HG03175 (cell line): ENCODE data around the gene MYO1G.
"Not testable (repeated sequence)": the region's sequence is repeated elsewhere in the genome, so short reads cannot be mapped to it uniquely, and the experiment has no call there.

Experiments
- ATAC-seq: cut with Tn5 transposase; IDR thresholded peaks from one replicate; pipeline ENCODE4 v1.9.1; 2021; ENCODE audit warnings: mild to moderate bottlenecking, moderate library complexity; ENCODE audit not compliant: unreplicated experiment

Gene MYO1G

GRCh38 chr7:44978511-44979366, at the start of gene MYO1G:
MYO1G (minus strand) TSS chr7:44979015; CDS start chr7:44978961, 54 bp downstream.
- peak; percentile 70 for ATAC-seq

- ATAC-seq: no peak
Observed at GRCh38 chr7:45028138-45028919, 49.5 kb upstream of the MYO1G start.

DNA sequence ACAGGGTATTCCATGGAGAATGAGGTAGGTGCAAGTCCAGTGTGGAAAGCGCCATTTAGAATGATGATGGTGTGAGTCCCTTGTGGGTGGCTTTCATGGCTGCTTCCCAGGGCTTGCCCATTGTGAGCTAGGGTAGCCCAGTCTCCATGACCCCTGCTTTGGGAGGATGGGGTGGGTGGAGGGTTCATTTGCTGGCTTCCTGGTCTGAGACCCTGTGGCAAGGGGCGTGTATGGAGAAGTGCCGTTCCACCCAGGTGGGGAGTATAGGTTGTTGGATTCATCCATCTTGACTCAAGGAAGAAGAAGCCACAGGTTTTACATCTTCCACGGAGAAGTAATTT, 48.9 kb upstream of the MYO1G start:
- no peak for ATAC-seq

- no peak for ATAC-seq
Observed at GRCh38 chr7:45026984-45027773, 48.4 kb upstream of the MYO1G start.

- ATAC-seq: no peak
Observed at GRCh38 chr7:45026013-45026412, 47.2 kb upstream of the MYO1G start.

GRCh38 chr7:45025473-45025872, 46.7 kb upstream of the MYO1G start:
- ATAC-seq: not testable (repeated sequence)

- ATAC-seq: no peak
Observed at GRCh38 chr7:45024126-45024744, 45.4 kb upstream of the MYO1G start.

GRCh38 chr7:45021604-45022296, 42.9 kb upstream of the MYO1G start:
- ATAC-seq: peak; percentile 74

DNA sequence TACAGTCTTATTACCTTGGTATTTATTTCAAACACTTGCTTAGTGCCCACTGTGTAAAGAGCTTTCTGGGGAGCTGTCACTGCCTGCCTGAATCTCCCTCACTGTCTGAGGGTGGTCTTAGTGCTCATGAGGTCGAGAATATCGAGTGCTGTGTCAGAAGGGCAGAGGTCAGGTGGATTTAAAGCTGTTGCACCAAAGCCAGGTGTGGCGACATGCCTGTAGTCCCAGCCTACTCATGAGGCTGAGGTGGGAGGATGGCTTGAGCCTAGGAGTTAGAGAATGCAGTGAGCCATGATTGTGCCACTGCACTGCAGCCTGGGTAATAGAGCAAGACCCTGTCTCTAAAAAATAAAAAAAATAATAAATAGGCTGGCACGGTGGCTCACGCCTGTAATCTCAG, 42.1 kb upstream of the MYO1G start:
- ATAC-seq: no peak

DNA sequence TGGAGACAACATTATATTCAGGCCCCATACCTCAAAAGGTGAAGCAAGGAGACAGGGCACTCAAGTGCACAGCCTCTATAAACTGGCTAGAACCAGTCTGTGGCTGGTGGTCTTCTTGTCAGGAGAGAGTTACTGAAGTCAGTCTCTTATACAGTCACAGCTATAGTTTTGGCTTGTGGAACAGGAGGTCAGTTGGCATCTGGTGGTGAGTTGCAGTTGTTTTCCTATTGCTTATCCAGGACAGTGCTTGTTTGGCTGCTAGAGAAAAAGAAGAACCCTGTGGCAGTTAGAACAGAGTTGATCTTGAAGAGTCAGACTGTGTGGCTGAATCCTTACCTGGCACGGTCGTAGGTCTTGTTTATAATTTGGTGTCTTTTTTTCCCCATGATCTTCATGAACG, 38.4 kb upstream of the MYO1G start:
- no peak for ATAC-seq

DNA sequence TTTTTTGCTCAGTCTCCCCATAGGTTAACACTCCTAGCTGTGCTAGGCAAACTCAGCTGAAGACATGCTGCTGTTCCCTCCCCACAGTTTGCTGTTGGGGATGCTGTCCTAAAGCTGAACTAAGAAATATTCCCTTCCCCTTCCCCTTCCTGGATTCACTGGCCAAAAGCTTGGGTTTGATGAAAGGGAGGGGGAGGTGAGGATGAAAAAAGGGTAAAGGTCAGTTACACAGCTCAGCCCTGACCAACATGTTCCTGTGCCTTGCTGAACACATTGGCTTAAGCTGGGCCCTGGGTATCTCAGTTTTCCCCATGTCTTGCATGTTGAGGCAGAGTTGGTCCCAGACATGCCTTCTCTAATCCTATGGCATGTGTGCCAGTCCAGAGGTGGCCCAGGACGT, 36.5 kb upstream of the MYO1G start:
- no peak for ATAC-seq

GRCh38 chr7:45013465-45013967, 34.7 kb upstream of the MYO1G start:
- ATAC-seq: no peak

DNA sequence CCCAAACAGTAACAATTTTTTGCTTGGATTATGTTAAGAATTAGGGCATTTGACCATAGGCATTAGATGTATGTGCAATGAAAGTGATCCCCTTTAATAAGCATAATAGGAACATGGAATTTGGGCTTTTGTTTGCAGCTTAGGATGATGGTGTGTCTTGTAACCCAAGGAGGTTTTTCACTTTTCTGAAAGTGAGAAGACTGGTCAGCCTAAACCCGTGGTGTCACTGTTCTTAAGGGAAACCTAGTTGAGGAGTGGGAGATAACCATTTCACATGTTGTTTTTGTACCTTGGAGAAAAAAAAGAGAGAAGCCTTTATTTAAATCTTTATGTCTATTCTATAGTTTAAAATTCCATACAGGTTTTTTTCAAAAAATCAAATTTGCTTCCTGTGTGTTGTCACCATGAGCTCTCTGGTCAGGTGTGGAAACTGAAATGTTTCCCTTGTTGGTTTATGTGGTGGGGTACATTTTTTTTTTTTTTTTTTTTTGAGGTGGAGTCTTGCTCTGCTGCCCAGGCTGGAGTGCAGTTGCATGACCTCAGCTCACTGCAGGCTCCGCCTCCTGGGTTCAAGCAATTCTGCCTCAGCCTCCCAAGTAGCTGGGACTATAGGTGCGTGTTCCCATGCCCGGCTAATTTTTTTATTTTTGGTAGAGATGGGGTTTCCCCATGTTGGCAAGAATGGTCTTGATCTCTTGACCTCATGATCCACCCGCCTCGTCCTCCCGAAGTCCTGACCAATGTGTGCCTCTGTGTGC, 28.9 kb upstream of the MYO1G start:
- ATAC-seq: peak; percentile 79

DNA sequence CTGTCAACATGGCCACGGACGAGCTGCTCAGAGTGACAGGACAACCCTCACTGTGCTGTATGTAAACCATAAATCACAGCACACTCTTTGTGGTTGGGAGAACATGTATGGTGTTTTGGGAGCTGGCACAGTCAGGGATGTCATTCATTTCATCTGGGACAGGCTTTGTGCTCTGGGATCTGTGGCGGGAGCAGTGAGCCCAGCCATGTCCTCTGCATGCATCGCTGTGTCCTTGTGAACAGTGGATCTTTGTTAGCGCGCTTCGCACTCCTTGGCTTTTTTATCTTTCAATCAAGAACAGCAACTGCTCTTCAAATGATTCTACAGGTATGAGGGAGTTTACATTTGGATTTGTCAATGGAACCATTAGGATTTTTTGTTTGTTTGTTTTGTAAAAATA, 28.3 kb upstream of the MYO1G start:
- ATAC-seq: no peak

GRCh38 chr7:45003789-45004188, 25.0 kb upstream of the MYO1G start:
- no peak for ATAC-seq

- ATAC-seq: no peak
Observed at GRCh38 chr7:45001826-45002225, 23.0 kb upstream of the MYO1G start.

GRCh38 chr7:45001138-45001694, 22.4 kb upstream of the MYO1G start:
- peak; percentile 29 for ATAC-seq

- no peak for ATAC-seq
Observed at GRCh38 chr7:45000093-45001032, 21.5 kb upstream of the MYO1G start, which contains the start of gene CCM2. CCM2 (plus strand) TSS chr7:45000201; CDS start chr7:45000334, 133 bp downstream.
